ENCODE results near the gene PRSS37.

Gene PRSS37

DNA sequence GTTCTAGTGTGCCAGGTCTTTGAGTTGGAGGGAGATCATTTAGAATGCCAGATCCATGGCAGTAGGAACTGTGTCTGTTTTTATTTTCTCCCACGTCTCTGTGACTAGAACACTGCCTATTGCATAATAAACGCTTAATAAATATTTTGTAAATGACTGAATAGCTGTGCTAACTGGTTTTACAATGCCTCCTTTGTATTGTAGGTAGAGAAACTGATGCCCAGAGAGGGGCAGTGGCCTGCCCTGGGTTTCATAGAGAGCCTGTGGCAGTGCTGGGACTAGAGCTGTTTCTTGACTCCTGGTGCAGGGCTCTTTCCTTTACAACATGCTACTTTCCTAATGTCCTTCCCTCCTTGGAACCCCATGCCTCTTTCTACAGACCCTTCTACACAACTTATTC is 48.8 kb downstream of the PRSS37 start:
- H3K27ac ChIP-seq, result no peak overlapping the region
- H3K4me3 ChIP-seq, result no peak overlapping the region

DNA sequence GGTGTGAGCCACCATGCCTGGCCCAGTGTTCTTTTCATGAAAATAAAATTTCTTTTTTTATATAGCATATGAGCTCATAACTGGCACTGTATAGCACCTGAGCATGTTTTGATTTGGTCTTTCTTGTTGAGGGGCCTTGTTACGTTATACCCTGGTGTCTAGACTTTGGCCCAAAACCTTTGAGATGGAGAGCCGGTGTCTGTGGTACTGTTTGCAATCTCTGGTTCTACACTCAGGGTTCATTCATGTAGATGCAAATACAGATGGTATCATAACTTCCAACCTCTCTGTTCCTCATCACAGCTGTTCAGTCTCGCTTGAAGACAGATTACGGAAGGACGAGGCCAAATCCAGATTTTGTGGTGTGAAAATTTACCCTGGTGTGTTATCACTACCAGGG is 51.4 kb downstream of the PRSS37 start, which contains the start of gene TAS2R5:
Gene TAS2R5, plus strand, starts transcription at position 301 of the 400 bp plus-strand sequence. CDS start 145 bp downstream, outside the sequence.
- Histone ChIP-seq H3K27ac (no peak within 1 kb of the TSS), H3K4me3 (no peak within 1 kb of the TSS)

DNA sequence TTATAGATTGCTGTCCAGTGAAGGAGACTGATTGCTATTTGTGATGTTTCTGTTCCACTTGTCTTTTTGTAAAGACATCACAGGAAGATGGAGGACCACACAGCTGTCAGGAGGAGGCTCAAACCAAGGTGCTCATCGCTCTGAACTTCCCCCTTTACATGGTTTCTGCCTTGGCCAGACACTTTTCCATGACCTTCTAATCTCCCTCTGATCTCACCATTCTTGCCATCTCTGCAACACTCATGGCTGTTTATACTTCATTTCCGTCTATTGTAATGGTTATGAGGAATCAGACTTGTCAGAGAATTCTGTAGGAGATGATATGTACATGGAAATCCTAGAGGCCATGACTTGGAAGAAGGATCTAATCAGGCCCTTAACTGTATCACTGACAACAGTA is 53.0 kb downstream of the PRSS37 start:
- H3K4me3 ChIP-seq, result no peak overlapping the region
- H3K27ac ChIP-seq, result no peak overlapping the region
